Suprapubic skin (tissue), 4 donors: Measurements from ENCODE around the gene LTBP3. TPM values are rescaled to one million over a fixed set of nuclear protein-coding genes. Genes with fewer than 3 reads are reported as not detected.

Experiments
- DNase-seq, 2 donors: peaks; one replicate each; pipeline ENCODE4 v3.0.0-alpha.2; 2019; ENCODE audit warnings: low spot score in 2 of 2
- H3K27ac ChIP-seq: fragments of 200-600 bp; sonication (generic); one replicate; pipeline ENCODE4 v1.5.1; 2019
- H3K27me3 ChIP-seq: fragments of 200-600 bp; sonication (generic); one replicate; pipeline ENCODE4 v1.5.1; 2019
- H3K36me3 ChIP-seq: fragments of 200-600 bp; sonication (generic); one replicate; pipeline ENCODE4 v1.5.1; 2019
- H3K4me1 ChIP-seq: fragments of 200-600 bp; sonication (generic); one replicate; pipeline ENCODE4 v1.5.1; 2019
- H3K4me3 ChIP-seq: fragments of 200-600 bp; sonication (generic); one replicate; pipeline ENCODE4 v1.5.1; 2019; ENCODE audit warnings: mild to moderate bottlenecking
- H3K9me3 ChIP-seq: fragments of 200-600 bp; sonication (generic); one replicate; pipeline ENCODE4 v1.5.1; 2019
- CTCF ChIP-seq, 2 donors: fragments of 200-600 bp in 1 of 2; fragments of 450-650 bp in 1 of 2; sonication (generic) in 1 of 2; IDR thresholded peaks; one replicate each; pipeline ENCODE4 v1.5.1; 2016 to 2019; ENCODE audit warnings: antibody characterized with exemption in 2 of 2, mild to moderate bottlenecking in 1 of 2, moderate library complexity in 1 of 2
- EP300 ChIP-seq: sonication (generic); formaldehyde crosslinking; IDR thresholded peaks from one replicate; pipeline ENCODE4 v1.6.1; 2017; ENCODE audit warnings: antibody characterized with exemption
- POLR2A ChIP-seq, 2 donors: fragments of 450-650 bp; IDR thresholded peaks; one replicate each; pipeline ENCODE4 v1.6.1; 2017; ENCODE audit warnings: antibody characterized with exemption in 2 of 2, mild to moderate bottlenecking in 2 of 2, moderate library complexity in 2 of 2
- POLR2AphosphoS5 ChIP-seq, 3 donors: sonication (generic); formaldehyde crosslinking; IDR thresholded peaks; one replicate each; pipeline ENCODE4 v1.6.1; 2017; ENCODE audit warnings: antibody characterized with exemption in 3 of 3
- WGBS: methylation state at CpG from one replicate; pipeline ENCODE4 v1.1.5; 2018; 5-methylcytosine and 5-hydroxymethylcytosine counted together
- total RNA-seq, 4 donors: library from RNA; depleted of rRNA; stranded (reverse); fragments of >200 nt; gene quantifications; one replicate each; pipeline ENCODE4 v1.1.0, GENCODE V29; 2016

The LTBP3 gene
- total RNA-seq, 4 donors from 2014 or later: 65.1 to 86.7 (median 71.0) TPM

GRCh38 chr11:65532388-65533064 lies 25.6 kb downstream of the LTBP3 start:
- Histone ChIP-seq H3K27me3 (no peaks in the 10 kb centered on the region), H3K36me3 (peaks cover 91% of the 10 kb centered on the region), H3K4me3 (no peak overlapping the region), H3K9me3 (no peaks in the 10 kb centered on the region), H3K27ac (no peak overlapping the region), H3K4me1 (no peaks in the 10 kb centered on the region)
- WGBS: 84% methylated on average over 8 of the region's 15 CpGs
- TF ChIP-seq POLR2AphosphoS5 (IDR thresholded peaks at IDR 0.05): no peak
- no peak for TF ChIP-seq POLR2A (IDR thresholded peaks at IDR 0.05)
- TF ChIP-seq CTCF (IDR thresholded peaks at IDR 0.05): no peak
- no peak for TF ChIP-seq EP300
- no peak for DNase-seq

- H3K36me3 ChIP-seq: peaks cover 80% of the 10 kb centered on the region
- no peak overlapping the region for H3K4me3 ChIP-seq
- TF ChIP-seq POLR2AphosphoS5 (IDR thresholded peaks at IDR 0.05) (no peak), EP300 (no peak), CTCF (IDR thresholded peaks at IDR 0.05) (no peak), POLR2A (IDR thresholded peaks at IDR 0.05) (no peak)
- H3K9me3 ChIP-seq: no peaks in the 10 kb centered on the region
- H3K4me1 ChIP-seq: peaks cover 13% of the 10 kb centered on the region
- no peak for DNase-seq
- no peaks in the 10 kb centered on the region for H3K27me3 ChIP-seq
- WGBS: 90% methylated on average over 5 of the region's 5 CpGs
- H3K27ac ChIP-seq: no peak overlapping the region
These were observed 28.0 kb downstream of the LTBP3 start for GRCh38 chr11:65530157-65530496.

GRCh38 chr11:65529475-65530156 lies 28.5 kb downstream of the LTBP3 start:
- no peak for DNase-seq
- Histone ChIP-seq H3K4me1 (peaks cover 13% of the 10 kb centered on the region), H3K36me3 (peaks cover 78% of the 10 kb centered on the region), H3K9me3 (no peaks in the 10 kb centered on the region), H3K27me3 (no peaks in the 10 kb centered on the region), H3K27ac (no peak overlapping the region), H3K4me3 (no peak overlapping the region)
- WGBS: 90% methylated on average over 5 of the region's 10 CpGs
- TF ChIP-seq EP300: no peak
- no peak for TF ChIP-seq POLR2AphosphoS5 (IDR thresholded peaks at IDR 0.05)
- TF ChIP-seq CTCF (IDR thresholded peaks at IDR 0.05): no peak

GRCh38 chr11:65528819-65529350 lies 29.3 kb downstream of the LTBP3 start:
- no peak for DNase-seq
- Histone ChIP-seq H3K4me3 (no peak overlapping the region), H3K27me3 (no peaks in the 10 kb centered on the region), H3K9me3 (no peaks in the 10 kb centered on the region), H3K36me3 (peaks cover 75% of the 10 kb centered on the region), H3K27ac (no peak overlapping the region), H3K4me1 (peaks cover 20% of the 10 kb centered on the region)
- TF ChIP-seq CTCF (IDR thresholded peaks at IDR 0.05) (no peak), POLR2AphosphoS5 (IDR thresholded peaks at IDR 0.05) (no peak)
- WGBS: 83% methylated on average over 10 of the region's 12 CpGs

- no peak overlapping the region for H3K4me3 ChIP-seq
- peaks cover 23% of the 10 kb centered on the region for H3K4me1 ChIP-seq
- H3K27me3 ChIP-seq: no peaks in the 10 kb centered on the region
- H3K27ac ChIP-seq: no peak overlapping the region
- 81% methylated on average over 6 of the region's 8 CpGs for WGBS
- TF ChIP-seq POLR2AphosphoS5 (IDR thresholded peaks at IDR 0.05): no peak
- TF ChIP-seq CTCF (IDR thresholded peaks at IDR 0.05): no peak
- no peak for DNase-seq
- H3K9me3 ChIP-seq: no peaks in the 10 kb centered on the region
- peaks cover 53% of the 10 kb centered on the region for H3K36me3 ChIP-seq
These were observed 31.4 kb downstream of the LTBP3 start for GRCh38 chr11:65526744-65527143.
